K562 (cell line): ENCODE data around the gene STAT6. TPM values are rescaled to one million over a fixed set of nuclear protein-coding genes. Genes with fewer than 3 reads are reported as not detected.

Experiments
- ATAC-seq: fragments of 200-7000 bp; cut with Tn5 transposase; 3 replicates; pipeline ENCODE4 v1.9.1; 2020; ENCODE audit warnings: moderate library complexity
- BruUV-seq: library from RNA; stranded (reverse); fragments of 400-500 nt; replicated peaks from 2 replicates; lab custom pipeline; 2021; lab: Mats Ljungman, UMichigan
- CTCF ChIA-PET: fragments of 300-600 bp; formaldehyde crosslinking; extraction: SDS; loops from one replicate; lab custom pipeline; 2021; ENCODE audit warnings: low intra/inter-chr PET ratio; lab: Yijun Ruan, JAX
- POLR2A ChIA-PET: fragments of 300-600, 350-650 bp; sonication (Branson Sonifier 250); formaldehyde crosslinking; extraction: SDS; loops from one replicate; lab custom pipeline; 2021; ENCODE audit warnings: antibody characterized with exemption, inconsistent platforms; lab: Yijun Ruan, JAX
- DNase-seq, 4 experiments: peaks; one replicate each; pipeline versions ENCODE4 v3.0.0 to v3.0.0-alpha.2; 2011 to 2018; ENCODE audit warnings: low spot score in 3 of 4, mixed read lengths in 3 of 4; ENCODE audit errors: extremely low read depth in 1 of 4
- FAIRE-seq: peaks from 2 replicates; lab custom pipeline; 2011; peaks lifted over from hg19 to GRCh38; lab: Jason Lieb, UNC
- H2AFZ ChIP-seq: 2 replicates; pipeline ENCODE4 v1.6.0; 2011; ENCODE audit warnings: low read depth, low read length, control low read depth, inconsistent platforms
- H3K27ac ChIP-seq: fragments of 200-600 bp; 3 replicates; pipeline ENCODE4 v1.8.0; 2011; ENCODE audit warnings: low read depth, mild to moderate bottlenecking, control low read depth, inconsistent platforms, low read length, moderate library complexity, mixed read lengths; ENCODE audit errors: extremely low read depth
- H3K27me3 ChIP-seq, 2 experiments: fragments of 300-600 bp in 1 of 2; 2 replicates in 1 of 2; 3 replicates in 1 of 2; pipeline versions ENCODE4 v1.6.0 to v1.8.0; 2011; ENCODE audit warnings: inconsistent platforms in 2 of 2, low read length in 2 of 2, mild to moderate bottlenecking in 1 of 2, mixed read lengths in 1 of 2, moderate library complexity in 1 of 2; ENCODE audit not compliant: control insufficient read depth in 2 of 2, insufficient read depth in 2 of 2
- H3K36me3 ChIP-seq: fragments of 300-600 bp; 3 replicates; pipeline ENCODE4 v1.8.0; 2011; ENCODE audit warnings: mild to moderate bottlenecking, low read length, inconsistent platforms; ENCODE audit not compliant: control insufficient read depth, insufficient read depth
- H3K4me1 ChIP-seq, 2 experiments: fragments of 200-600 bp in 1 of 2; replicated peaks in 1 of 2; 2 replicates in 1 of 2; 3 replicates in 1 of 2; pipeline versions ENCODE4 v1.5.1 to v1.8.0; 2011; ENCODE audit warnings: inconsistent platforms in 2 of 2, low read length in 2 of 2, mild to moderate bottlenecking in 1 of 2, mixed read lengths in 1 of 2, moderate library complexity in 1 of 2; ENCODE audit not compliant: control insufficient read depth in 2 of 2, insufficient read depth in 2 of 2
- H3K4me2 ChIP-seq: 2 replicates; pipeline ENCODE4 v1.6.1; 2011; ENCODE audit warnings: low read length, control low read depth, inconsistent platforms, mixed read lengths; ENCODE audit not compliant: insufficient read depth
- H3K4me3 ChIP-seq: fragments of 200-600 bp; sonication (generic), shearing (Covaris generic); 2 replicates; pipeline ENCODE4 v1.5.1; 2016; ENCODE audit warnings: control low read depth, inconsistent platforms
- H3K79me2 ChIP-seq: fragments of 200-600 bp; 3 replicates; pipeline ENCODE4 v1.8.0; 2011; ENCODE audit warnings: low read length, inconsistent platforms; ENCODE audit not compliant: control insufficient read depth, insufficient read depth
- H3K9ac ChIP-seq, 2 experiments: 2 replicates each; pipeline versions ENCODE4 v1.6.0 to v1.6.1; 2011; ENCODE audit warnings: low read depth in 2 of 2, low read length in 2 of 2, control low read depth in 1 of 2, inconsistent platforms in 1 of 2, mild to moderate bottlenecking in 1 of 2, mixed read lengths in 1 of 2; ENCODE audit not compliant: insufficient read depth in 1 of 2
- H3K9me1 ChIP-seq: one replicate; pipeline ENCODE4 v1.6.0; 2011; ENCODE audit warnings: inconsistent platforms, mild to moderate bottlenecking, low read length, moderate library complexity; ENCODE audit not compliant: control insufficient read depth, insufficient read depth
- H3K9me3 ChIP-seq: replicated peaks from 2 replicates; pipeline ENCODE4 v1.5.1; 2011; ENCODE audit warnings: low read depth, low read length, inconsistent platforms; ENCODE audit not compliant: control insufficient read depth, insufficient read depth
- H4K20me1 ChIP-seq: replicated peaks from 2 replicates; pipeline ENCODE4 v1.6.1; 2011; ENCODE audit warnings: low read length, inconsistent platforms, mixed read lengths; ENCODE audit not compliant: control insufficient read depth, insufficient read depth
- ARHGAP35 ChIP-seq: fragments of 450-650 bp; IDR thresholded peaks from 2 replicates; pipeline ENCODE4 v1.6.1; 2018; ENCODE audit not compliant: partially characterized antibody
- HLTF ChIP-seq: fragments of 450-650 bp; IDR thresholded peaks from 2 replicates; pipeline ENCODE4 v1.6.1; 2016
- KLF6 ChIP-seq: fragments of 250-450 bp; sonication (Bioruptor Pico); IDR thresholded peaks from 2 replicates; pipeline ENCODE4 v1.4.0; 2020; ENCODE audit warnings: mild to moderate bottlenecking, moderate library complexity, borderline replicate concordance
- NCOA1 ChIP-seq: fragments of 450-650 bp; IDR thresholded peaks from 2 replicates; pipeline ENCODE4 v1.6.1; 2016; ENCODE audit warnings: low read depth
- NFXL1 ChIP-seq: fragments of 450-650 bp; formaldehyde crosslinking; IDR thresholded peaks from 2 replicates; pipeline ENCODE4 v1.4.0; 2021; ENCODE audit warnings: mild to moderate bottlenecking
- PRMT5 ChIP-seq: sonication (generic); formaldehyde crosslinking; IDR thresholded peaks from 2 replicates; pipeline ENCODE4 v1.5.0; 2020; ENCODE audit warnings: missing genetic modification reagents
- RBM14 ChIP-seq: fragments of 200-400 bp; formaldehyde crosslinking; IDR thresholded peaks from 2 replicates; pipeline ENCODE4 v1.6.1; 2018; ENCODE audit warnings: low read depth, mild to moderate bottlenecking, low read length, moderate library complexity, borderline replicate concordance; ENCODE audit not compliant: insufficient read depth
- SMARCB1 ChIP-seq: IDR thresholded peaks from 2 replicates; pipeline ENCODE4 v1.6.1; 2011; ENCODE audit warnings: improper control_type of control experiment, low read depth; ENCODE audit not compliant: insufficient read length
- TFAM ChIP-seq: fragments of 250-450 bp; sonication (Bioruptor Pico); conservative IDR thresholded peaks from 2 replicates; pipeline ENCODE4 v1.5.0; 2021; ENCODE audit warnings: mild to moderate bottlenecking, moderate library complexity
- ZKSCAN3 ChIP-seq: fragments of 250-450 bp; sonication (Bioruptor Pico); IDR thresholded peaks from 2 replicates; pipeline ENCODE4 v1.4.0; 2020
- ZNF696 ChIP-seq: fragments of 250-450 bp; sonication (Bioruptor Pico); conservative IDR thresholded peaks from 2 replicates; pipeline ENCODE4 v1.4.0; 2020; ENCODE audit warnings: mild to moderate bottlenecking, moderate library complexity
- WGBS: fragments of 100-300 bp; shearing (Covaris generic); methylation state at CpG from one replicate; pipeline ENCODE4 v1.1.6; 2016; ENCODE audit warnings: low coverage, mixed read lengths; ENCODE audit not compliant: insufficient coverage; ENCODE audit errors: missing lambda C conversion rate; 5-methylcytosine and 5-hydroxymethylcytosine counted together
- in situ Hi-C: fragments of 300-500 bp; cut with MboI; formaldehyde crosslinking; loops from 4 replicates; pipeline ENCODE4 v1.15.0; 2018; ENCODE audit warnings: inconsistent platforms, mixed read lengths
- intact Hi-C: fragments of 100-400 bp; cut with micrococcal nuclease; formaldehyde crosslinking; loops from 2 replicates; pipeline ENCODE4 v1.14.2; 2022
- polyA plus RNA-seq, 8 experiments: library from polyadenylated mRNA; depleted of rRNA in 4 of 8; stranded (reverse) in 5 of 8; unstranded in 3 of 8; fragments of >200 nt; fragmentation: Nextera tagmentation in 2 of 8; fragmentation: Illumina TruSeq in 1 of 8; extraction: Ambion mirVana in 2 of 8; extraction: Trizol in 1 of 8; gene quantifications; 2 replicates each; pipeline versions ENCODE4 v1.2.1 to v1.2.3, GENCODE V29; 2011 to 2014; ENCODE audit warnings: inconsistent platforms in 1 of 8, missing spikeins in 1 of 8
- total RNA-seq, 7 experiments: library from RNA; depleted of rRNA in 6 of 7; stranded (reverse); fragments of >200 nt in 6 of 7; fragmentation: Illumina TruSeq in 2 of 7; extraction: Trizol in 2 of 7; gene quantifications; 2 replicates each; pipeline versions ENCODE4 v1.2.1 to v1.2.3, GENCODE V29; 2011 to 2021; ENCODE audit warnings: low replicate concordance in 1 of 7
- TF ChIP-seq, protein P1 (sequence below): sonication (generic); IDR thresholded peaks from 2 replicates; pipeline ENCODE4 v1.6.1; 2016
- TF ChIP-seq, protein P2 (sequence below): sonication (generic); formaldehyde crosslinking; IDR thresholded peaks from 2 replicates; pipeline ENCODE4 v1.8.0; 2022; ENCODE audit warnings: missing genetic modification reagents, mild to moderate bottlenecking, moderate library complexity, borderline replicate concordance

STAT6 gene
- total and polyA plus RNA-seq, 9 of the 15 experiments (the other 6 are each of a cell fraction or from before 2014, with no cell fraction given) = 2.4 to 49.5 (median 26.5) TPM

DNA sequence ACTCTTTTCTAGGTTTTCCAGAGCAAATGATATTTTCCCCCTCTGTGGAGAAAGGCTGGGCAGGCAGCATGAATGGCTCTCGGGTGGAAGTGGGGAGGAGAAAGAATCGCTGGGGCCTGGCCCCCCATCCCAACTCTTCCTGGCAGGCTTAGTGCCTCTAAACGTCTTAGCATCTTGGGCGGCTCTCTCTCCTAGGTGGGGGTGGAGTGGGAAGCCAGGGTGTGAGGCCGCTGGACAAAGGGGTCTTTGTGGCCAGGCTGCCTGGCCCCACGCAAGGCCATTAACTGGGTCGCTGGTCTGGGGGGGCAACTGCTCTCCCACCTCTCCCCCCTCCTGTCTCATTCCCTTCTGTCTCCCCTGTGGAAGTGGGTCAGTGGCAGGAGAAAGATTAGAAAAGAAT is 31.6 kb upstream of the STAT6 start:
- intact Hi-C loops = no loop called here
- 35% methylated on average over 7 of the region's 7 CpGs for WGBS
- BruUV-seq = no TSS peak
- Histone ChIP-seq H3K36me3 (no peaks in the 10 kb centered on the region), H3K27ac (no peak overlapping the region), H2AFZ (no peak overlapping the region), H3K4me1 (peaks cover 18 to 21% of the 10 kb centered on the region in 2 experiments; a peak in 3 of 5 replicates), H3K9ac (peak overlapping the region in 1 of 2 experiments; percentile 13; a peak in 1 of 4 replicates), H3K79me2 (no peaks in the 10 kb centered on the region), H3K4me2 (no peak overlapping the region), H3K9me1 (no peaks in the 10 kb centered on the region), H3K4me3 (no peak overlapping the region), H3K9me3 (no peaks in the 10 kb centered on the region), H3K27me3 (peaks cover 0 to 11% of the 10 kb centered on the region in 2 experiments; a peak in 2 of 5 replicates), H4K20me1 (0 out of 2 replicates have a peak, but pooled peaks cover 3% of the 10 kb centered on the region)
- in situ Hi-C loops = no loop called here
- FAIRE-seq (no peak), DNase-seq (no peak), ATAC-seq (no peak)
- TF ChIP-seq HLTF (no peak), PRMT5 (CRISPR knock-in tag) (no peak), RBM14 (no peak), SMARCB1 (no peak), ZNF696 (no peak), NFXL1 (CRISPR knock-in tag) (no peak), KLF6 (CRISPR knock-in tag) (no peak), ARHGAP35 (no peak), ZKSCAN3 (no peak), TFAM (CRISPR knock-in tag) (no peak), NCOA1 (no peak)
- TF ChIP-seq, protein P1, sequence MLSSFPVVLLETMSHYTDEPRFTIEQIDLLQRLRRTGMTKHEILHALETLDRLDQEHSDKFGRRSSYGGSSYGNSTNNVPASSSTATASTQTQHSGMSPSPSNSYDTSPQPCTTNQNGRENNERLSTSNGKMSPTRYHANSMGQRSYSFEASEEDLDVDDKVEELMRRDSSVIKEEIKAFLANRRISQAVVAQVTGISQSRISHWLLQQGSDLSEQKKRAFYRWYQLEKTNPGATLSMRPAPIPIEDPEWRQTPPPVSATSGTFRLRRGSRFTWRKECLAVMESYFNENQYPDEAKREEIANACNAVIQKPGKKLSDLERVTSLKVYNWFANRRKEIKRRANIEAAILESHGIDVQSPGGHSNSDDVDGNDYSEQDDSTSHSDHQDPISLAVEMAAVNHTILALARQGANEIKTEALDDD = no peak
- TF ChIP-seq, protein P2, sequence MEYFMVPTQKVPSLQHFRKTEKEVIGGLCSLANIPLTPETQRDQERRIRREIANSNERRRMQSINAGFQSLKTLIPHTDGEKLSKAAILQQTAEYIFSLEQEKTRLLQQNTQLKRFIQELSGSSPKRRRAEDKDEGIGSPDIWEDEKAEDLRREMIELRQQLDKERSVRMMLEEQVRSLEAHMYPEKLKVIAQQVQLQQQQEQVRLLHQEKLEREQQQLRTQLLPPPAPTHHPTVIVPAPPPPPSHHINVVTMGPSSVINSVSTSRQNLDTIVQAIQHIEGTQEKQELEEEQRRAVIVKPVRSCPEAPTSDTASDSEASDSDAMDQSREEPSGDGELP (CRISPR knock-in tag) = no peak
- ChIA-PET CTCF (no interaction called here), POLR2A (no interaction called here)
